HUES6 (cell line): ENCODE measurements around the gene ZNF524.
A peak's percentile ranks its signal among the peaks of the same experiment; 100 is the strongest.

Experiments used
- H3K27ac ChIP-seq: 2 replicates; pipeline ENCODE4 v1.7.0; 2013; ENCODE audit warnings: low read depth, mild to moderate bottlenecking, low read length, inconsistent platforms
- H3K27me3 ChIP-seq: 2 replicates; pipeline ENCODE4 v1.6.1; 2013; ENCODE audit warnings: low read length; ENCODE audit not compliant: control insufficient read depth, insufficient read depth
- H3K36me3 ChIP-seq: 2 replicates; pipeline ENCODE4 v1.6.1; 2013; ENCODE audit warnings: low read length; ENCODE audit not compliant: control insufficient read depth, insufficient read depth
- H3K4me1 ChIP-seq: 2 replicates; pipeline ENCODE4 v1.6.1; 2013; ENCODE audit warnings: low read length; ENCODE audit not compliant: control insufficient read depth, insufficient read depth
- H3K4me3 ChIP-seq: 2 replicates; pipeline ENCODE4 v1.5.1; 2013; ENCODE audit warnings: low read depth, low read length
- H3K9ac ChIP-seq: one replicate; pipeline ENCODE4 v1.6.1; 2013; ENCODE audit warnings: mild to moderate bottlenecking, low read length
- H3K9me3 ChIP-seq: 2 replicates; pipeline ENCODE4 v1.6.1; 2013; ENCODE audit warnings: low read depth, low read length; ENCODE audit not compliant: control insufficient read depth, insufficient read depth

ZNF524 gene

GRCh38 chr19:55635856-55636440 lies 35.9 kb downstream of the ZNF524 start:
- Histone ChIP-seq H3K27me3 (no peaks in the 10 kb centered on the region), H3K9ac (peak overlapping the region; percentile 93), H3K27ac (no peak overlapping the region), H3K4me1 (peaks cover 15% of the 10 kb centered on the region), H3K4me3 (peak overlapping the region; percentile 95), H3K9me3 (no peaks in the 10 kb centered on the region), H3K36me3 (no peaks in the 10 kb centered on the region)

- Histone ChIP-seq H3K36me3 (no peaks in the 10 kb centered on the region), H3K4me3 (peak overlapping the region; percentile 12; the same call in 1 of the 2 replicates), H3K27me3 (no peaks in the 10 kb centered on the region), H3K9me3 (no peaks in the 10 kb centered on the region), H3K27ac (no peak overlapping the region), H3K4me1 (peaks cover 15% of the 10 kb centered on the region), H3K9ac (no peak overlapping the region)
Observed at GRCh38 chr19:55636723-55637122, 36.6 kb downstream of the ZNF524 start.

- Histone ChIP-seq H3K36me3 (no peaks in the 10 kb centered on the region), H3K9me3 (no peaks in the 10 kb centered on the region), H3K4me1 (peaks cover 15% of the 10 kb centered on the region), H3K4me3 (no peak overlapping the region), H3K27me3 (no peaks in the 10 kb centered on the region), H3K9ac (no peak overlapping the region), H3K27ac (no peak overlapping the region)
Observed at GRCh38 chr19:55637534-55637933, 37.4 kb downstream of the ZNF524 start.

- Histone ChIP-seq H3K27ac (no peak overlapping the region), H3K27me3 (no peaks in the 10 kb centered on the region), H3K4me1 (peaks cover 19% of the 10 kb centered on the region), H3K36me3 (no peaks in the 10 kb centered on the region), H3K9ac (no peak overlapping the region), H3K9me3 (no peaks in the 10 kb centered on the region), H3K4me3 (no peak overlapping the region)
Observed at GRCh38 chr19:55638864-55639359, 38.8 kb downstream of the ZNF524 start.

DNA sequence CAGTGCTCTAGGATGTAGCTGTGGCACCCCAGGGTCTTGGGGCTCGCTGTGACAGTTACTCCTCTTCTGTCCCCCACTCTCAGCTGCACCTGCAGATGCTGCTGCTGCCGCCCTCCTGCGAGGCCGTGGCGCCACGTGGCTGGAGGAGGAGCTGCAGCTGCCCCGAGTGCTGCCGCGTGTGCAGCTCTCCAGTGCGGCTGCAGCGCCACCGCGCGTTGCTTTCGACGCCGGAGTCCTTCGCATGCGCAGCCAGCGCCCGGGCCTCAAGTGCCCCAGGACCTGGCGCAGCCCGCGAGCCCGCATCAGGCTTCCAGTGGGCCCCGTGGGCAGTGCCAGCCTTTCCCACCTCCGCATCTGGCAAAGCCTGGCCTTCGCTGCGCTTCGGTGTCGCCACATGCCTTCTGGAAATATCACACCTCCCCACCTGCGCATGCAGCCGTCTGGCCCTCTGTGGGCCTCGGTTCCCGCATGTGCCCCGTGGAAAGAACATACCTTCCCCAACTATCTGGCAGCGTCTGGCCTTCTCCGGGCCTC lies 40.0 kb downstream of the ZNF524 start:
- H3K27ac ChIP-seq: peak overlapping the region; percentile 72; the same call in 1 of the 2 replicates
- peaks cover 8% of the 10 kb centered on the region for H3K36me3 ChIP-seq
- peaks cover 19% of the 10 kb centered on the region for H3K4me1 ChIP-seq
- no peaks in the 10 kb centered on the region for H3K9me3 ChIP-seq
- peak overlapping the region; percentile 67 for H3K9ac ChIP-seq
- no peaks in the 10 kb centered on the region for H3K27me3 ChIP-seq
- peak overlapping the region; percentile 91 for H3K4me3 ChIP-seq

DNA sequence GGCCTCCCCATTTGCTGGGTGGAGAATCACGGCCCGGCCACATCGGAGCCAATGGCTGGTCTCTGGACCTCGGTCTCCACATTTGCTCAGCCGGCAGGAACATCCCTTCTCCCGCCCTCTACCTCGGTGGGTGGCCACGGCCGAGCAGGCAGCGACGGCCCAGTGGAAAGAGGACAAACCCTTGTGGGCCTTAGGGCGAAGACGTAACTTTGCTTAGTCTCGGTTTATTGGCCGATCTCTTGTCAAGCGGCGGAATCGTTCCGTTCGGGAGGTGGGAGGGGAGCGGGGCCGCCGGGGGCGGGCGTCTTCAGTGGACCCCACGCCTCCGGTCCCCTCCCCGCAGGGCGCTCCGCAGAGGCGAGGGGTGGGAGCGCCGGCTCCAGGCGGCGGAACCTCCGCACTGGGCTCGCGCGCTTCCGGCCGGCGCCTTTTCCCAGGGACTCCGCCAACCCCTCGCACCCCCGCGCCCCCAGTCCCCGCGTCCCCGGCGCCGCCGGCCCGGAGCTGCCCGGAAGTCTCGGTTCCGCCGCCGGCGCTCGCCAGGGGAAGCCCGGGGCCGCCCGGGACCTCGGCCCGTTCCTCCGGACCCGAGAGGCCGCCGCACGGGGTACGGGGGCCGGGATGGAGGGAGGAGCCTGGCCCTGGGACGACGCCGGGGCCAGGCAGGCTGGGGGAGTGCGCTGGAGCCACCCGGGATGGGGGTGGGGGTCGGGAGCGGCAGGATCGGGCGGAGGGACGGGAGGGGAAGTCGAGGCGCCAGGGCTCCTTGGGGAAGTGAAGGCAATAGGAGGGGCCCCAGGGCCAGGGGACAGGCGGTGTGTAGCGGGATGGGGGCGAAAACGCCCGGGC lies 40.7 kb downstream of the ZNF524 start, which contains the start of gene ZNF580:
Gene ZNF580 (plus strand): TSS at position 426 of the 849 bp plus-strand sequence. CDS start 1,507 bp downstream, outside the sequence.
- peaks cover 15% of the 10 kb centered on the region for H3K4me1 ChIP-seq
- H3K9ac ChIP-seq: peak within 1 kb of the TSS; percentile 89
- H3K27me3 ChIP-seq: no peaks in the 10 kb centered on the region
- H3K27ac ChIP-seq: peak within 1 kb of the TSS; percentile 72; the same call in 1 of the 2 replicates
- H3K4me3 ChIP-seq: peak within 1 kb of the TSS; percentile 91
- H3K9me3 ChIP-seq: no peaks in the 10 kb centered on the region
- peaks cover 15% of the 10 kb centered on the region for H3K36me3 ChIP-seq

DNA sequence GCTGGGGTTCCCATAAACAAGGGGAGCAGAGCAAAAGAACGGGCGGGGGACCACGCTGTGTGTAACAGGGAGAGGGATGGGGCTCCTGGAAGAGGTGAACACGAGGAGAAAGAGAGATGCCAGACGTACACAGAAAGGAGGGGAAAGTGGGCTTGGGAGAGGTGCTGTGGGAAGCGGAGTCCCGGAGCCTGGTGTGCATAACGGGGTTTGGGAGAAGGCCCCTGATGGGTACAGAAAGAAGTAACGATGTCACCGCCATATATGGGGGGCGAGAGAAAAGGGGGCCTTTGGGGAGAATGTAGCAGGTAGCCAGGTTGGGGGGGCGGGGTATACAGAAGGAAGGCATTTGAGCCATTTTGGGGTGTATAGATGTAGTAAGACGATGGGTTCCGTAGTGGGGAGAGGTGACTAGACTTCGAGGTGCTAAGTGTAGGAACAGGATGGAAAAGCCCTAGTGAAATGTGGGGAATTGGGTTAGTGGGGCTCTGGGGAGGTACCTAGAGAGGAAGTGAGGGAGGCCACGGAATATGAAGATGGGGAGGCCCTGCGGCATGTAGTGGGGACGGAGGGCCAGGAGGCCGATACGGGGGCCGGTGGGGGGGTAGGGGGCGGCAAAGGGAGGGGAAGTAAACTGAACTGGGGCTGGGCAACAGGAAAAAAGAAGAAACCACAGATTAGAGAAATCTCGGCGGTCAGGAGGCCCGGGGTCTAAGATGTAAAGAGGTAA lies 41.5 kb downstream of the ZNF524 start:
- H3K36me3 ChIP-seq: peaks cover 16% of the 10 kb centered on the region
- H3K9ac ChIP-seq: peak overlapping the region; percentile 89
- H3K4me1 ChIP-seq: peaks cover 10% of the 10 kb centered on the region
- peak overlapping the region; percentile 91 for H3K4me3 ChIP-seq
- H3K9me3 ChIP-seq: no peaks in the 10 kb centered on the region
- H3K27ac ChIP-seq: peak overlapping the region; percentile 64; the same call in 1 of the 2 replicates
- no peaks in the 10 kb centered on the region for H3K27me3 ChIP-seq

DNA sequence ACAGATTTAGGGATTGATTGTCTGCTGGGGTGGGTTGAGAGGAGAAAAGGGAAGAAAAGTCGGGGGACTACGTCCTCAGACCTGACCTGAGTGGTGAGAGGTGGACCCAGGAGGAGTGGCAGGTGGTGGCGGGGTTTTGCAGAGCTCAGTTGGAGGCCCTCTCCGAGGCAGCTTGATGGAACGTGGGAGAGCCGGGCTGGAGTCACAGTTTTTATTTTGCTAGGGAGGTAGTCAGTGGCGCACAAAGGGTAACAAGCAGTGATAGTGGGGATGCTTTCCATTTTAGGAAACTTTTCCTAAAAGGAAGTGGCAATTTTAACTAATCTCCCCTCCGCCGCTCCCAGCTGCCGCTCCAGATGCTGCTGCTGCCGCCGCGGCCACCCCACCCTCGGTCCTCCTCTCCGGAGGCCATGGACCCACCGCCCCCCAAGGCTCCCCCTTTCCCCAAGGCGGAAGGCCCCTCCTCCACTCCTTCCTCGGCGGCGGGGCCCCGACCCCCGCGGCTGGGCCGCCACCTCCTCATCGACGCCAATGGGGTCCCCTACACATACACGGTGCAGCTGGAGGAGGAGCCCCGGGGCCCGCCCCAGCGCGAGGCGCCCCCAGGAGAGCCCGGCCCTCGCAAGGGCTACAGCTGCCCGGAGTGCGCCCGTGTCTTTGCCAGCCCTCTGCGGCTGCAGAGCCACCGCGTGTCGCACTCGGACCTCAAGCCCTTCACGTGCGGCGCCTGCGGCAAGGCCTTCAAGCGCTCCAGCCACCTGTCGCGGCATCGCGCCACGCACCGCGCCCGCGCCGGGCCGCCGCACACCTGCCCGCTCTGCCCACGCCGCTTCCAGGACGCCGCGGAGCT lies 42.3 kb downstream of the ZNF524 start:
- no peaks in the 10 kb centered on the region for H3K9me3 ChIP-seq
- no peaks in the 10 kb centered on the region for H3K27me3 ChIP-seq
- peaks cover 14% of the 10 kb centered on the region for H3K4me1 ChIP-seq
- H3K4me3 ChIP-seq: peak overlapping the region; percentile 91
- H3K9ac ChIP-seq: peak overlapping the region; percentile 64
- peaks cover 16% of the 10 kb centered on the region for H3K36me3 ChIP-seq
- H3K27ac ChIP-seq: no peak overlapping the region

DNA sequence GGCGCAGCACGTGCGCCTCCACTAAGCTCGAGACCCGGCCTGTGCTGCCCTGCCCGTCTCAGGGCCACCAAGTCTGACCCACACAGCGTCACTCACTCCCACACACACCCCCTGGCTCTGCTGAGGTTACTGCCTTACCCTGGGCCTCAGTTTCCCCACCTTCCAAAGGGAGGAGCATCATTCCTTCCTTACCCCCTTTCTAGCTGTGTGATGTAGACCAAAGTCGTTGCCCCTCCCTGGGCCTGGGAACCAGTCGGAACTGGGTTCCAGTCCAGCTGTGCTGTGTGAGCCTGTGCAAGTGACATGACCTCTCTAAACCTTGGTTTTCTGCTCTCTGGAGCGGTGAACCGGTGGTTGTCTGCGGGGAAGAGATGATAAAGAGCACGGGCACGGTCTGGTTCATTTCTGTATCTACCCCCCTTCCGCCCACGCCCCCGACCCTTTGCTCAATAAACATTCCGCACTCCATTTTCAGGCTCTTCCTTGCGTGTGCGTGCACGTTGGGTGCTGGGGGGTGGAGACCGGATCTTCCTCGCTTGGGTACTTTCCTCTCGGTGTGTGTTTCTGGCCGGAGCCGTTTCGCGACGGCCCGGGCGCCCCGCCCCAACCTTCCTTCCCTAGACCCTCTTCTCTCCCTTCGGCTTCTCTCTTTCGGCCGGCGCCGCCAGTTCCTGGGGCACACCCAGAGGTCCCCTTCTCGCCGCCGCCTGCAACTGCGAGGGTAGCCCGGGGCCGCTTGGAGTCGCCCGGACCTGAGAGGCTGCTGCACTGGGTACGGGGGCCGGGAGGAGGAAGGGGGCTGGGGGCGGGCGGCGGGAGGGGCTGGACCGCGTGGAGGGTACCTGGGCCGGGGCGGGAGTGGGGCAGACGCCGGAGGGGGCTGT lies 43.2 kb downstream of the ZNF524 start, which contains the start of gene ZNF581:
Gene ZNF581 (plus strand): TSS at position 647 of the 884 bp plus-strand sequence. CDS start 923 bp downstream, outside the sequence.
- Histone ChIP-seq H3K9me3 (no peaks in the 10 kb centered on the region), H3K36me3 (peaks cover 16% of the 10 kb centered on the region), H3K9ac (peak within 1 kb of the TSS; percentile 92), H3K27me3 (no peaks in the 10 kb centered on the region), H3K4me3 (peak within 1 kb of the TSS; percentile 91), H3K4me1 (peaks cover 14% of the 10 kb centered on the region), H3K27ac (peak within 1 kb of the TSS; percentile 63)
